ENCODE data around the gene ESPN.

DNA sequence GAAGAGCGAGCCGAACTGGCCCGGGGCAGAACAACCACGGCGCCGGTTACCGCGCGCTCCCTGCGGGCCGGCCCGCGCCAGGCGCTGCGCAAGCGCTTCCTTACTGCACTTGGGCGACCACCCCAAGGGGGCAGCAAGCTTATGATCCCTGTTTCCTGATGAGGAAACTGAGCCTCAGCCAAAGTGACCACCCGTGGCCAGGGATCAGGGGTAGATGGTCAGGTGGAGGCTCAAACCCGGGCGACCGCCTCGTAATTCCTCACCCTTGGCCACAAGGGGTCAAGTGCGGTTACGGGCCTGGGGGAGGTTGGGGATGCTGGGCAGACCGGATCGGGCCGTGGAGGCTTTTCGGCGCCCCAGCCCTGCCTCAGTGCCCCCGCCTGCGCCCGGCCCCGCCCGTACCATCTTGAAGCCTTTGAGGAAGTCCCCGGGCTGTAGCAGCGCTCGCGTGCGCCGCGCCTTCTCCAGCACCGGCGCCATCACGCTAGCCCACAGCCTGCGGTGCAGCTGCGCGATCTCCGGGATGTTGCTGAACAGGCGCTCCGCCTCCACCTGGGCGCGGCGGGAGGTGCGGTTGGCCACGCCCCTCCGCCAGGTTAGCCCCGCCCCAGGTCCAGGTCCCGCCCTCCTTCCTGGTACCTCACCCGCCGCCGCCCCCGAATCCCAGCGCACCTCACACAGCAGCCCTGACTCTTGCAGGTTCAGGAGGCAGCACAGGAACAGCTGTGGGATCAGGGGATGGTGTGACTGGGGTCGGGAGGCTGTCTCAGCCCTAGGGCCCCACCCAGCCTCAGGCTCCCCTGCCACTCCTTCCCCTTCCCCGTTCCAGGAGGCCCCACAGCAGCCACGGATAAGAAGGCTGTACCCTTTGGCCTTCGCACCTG is 46.8 kb downstream of the ESPN start:
- TF ChIP-seq POLR2A (IDR thresholded peaks at IDR 0.05; ENCODE audit: low read depth) (no peak), EP300 (IDR thresholded peaks at IDR 0.05) (no peak), POLR2AphosphoS5 (IDR thresholded peaks at IDR 0.05) (no peak)
- TF ChIP-seq, protein P1, sequence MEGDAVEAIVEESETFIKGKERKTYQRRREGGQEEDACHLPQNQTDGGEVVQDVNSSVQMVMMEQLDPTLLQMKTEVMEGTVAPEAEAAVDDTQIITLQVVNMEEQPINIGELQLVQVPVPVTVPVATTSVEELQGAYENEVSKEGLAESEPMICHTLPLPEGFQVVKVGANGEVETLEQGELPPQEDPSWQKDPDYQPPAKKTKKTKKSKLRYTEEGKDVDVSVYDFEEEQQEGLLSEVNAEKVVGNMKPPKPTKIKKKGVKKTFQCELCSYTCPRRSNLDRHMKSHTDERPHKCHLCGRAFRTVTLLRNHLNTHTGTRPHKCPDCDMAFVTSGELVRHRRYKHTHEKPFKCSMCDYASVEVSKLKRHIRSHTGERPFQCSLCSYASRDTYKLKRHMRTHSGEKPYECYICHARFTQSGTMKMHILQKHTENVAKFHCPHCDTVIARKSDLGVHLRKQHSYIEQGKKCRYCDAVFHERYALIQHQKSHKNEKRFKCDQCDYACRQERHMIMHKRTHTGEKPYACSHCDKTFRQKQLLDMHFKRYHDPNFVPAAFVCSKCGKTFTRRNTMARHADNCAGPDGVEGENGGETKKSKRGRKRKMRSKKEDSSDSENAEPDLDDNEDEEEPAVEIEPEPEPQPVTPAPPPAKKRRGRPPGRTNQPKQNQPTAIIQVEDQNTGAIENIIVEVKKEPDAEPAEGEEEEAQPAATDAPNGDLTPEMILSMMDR (IDR thresholded peaks at IDR 0.05): no peak
